NCI-H1092 (cell line): Measurements from ENCODE around the gene ZDHHC24.
"Not testable (repeated sequence)": the region's sequence is repeated elsewhere in the genome, so short reads cannot be mapped to it uniquely, and the experiment has no call there.

ENCODE experiments used
- DNase-seq: peaks from one replicate; lab custom pipeline; 2025; lab: John Stamatoyannopoulos, UW

ZDHHC24 gene, protein sequence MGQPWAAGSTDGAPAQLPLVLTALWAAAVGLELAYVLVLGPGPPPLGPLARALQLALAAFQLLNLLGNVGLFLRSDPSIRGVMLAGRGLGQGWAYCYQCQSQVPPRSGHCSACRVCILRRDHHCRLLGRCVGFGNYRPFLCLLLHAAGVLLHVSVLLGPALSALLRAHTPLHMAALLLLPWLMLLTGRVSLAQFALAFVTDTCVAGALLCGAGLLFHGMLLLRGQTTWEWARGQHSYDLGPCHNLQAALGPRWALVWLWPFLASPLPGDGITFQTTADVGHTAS

DNA sequence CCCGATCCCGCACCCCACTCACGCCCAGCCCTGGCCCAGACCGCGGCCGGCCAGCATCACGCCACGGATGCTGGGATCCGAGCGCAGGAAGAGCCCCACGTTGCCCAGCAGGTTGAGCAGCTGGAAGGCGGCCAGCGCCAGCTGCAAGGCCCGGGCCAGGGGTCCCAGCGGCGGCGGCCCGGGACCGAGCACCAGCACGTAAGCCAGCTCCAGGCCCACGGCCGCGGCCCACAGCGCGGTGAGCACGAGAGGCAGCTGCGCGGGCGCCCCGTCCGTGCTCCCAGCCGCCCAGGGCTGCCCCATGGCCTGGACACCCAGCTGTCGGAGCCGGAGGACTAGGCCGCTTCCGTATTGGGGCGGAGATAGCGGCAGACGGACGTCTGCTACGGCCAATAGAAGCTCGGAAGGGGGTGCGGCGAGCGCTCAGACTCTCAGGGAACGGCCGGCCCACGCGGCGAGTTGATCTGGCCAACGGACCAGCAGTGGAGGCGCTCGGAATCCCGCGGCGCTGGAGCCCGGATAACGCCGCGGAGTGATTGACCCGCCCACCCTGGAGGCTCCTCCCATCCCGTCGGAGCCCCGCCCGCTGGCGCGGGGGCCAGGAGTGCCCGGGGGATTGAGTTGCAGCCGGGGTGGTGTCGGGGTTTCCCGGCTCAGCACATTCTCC lies at the start of gene ZDHHC24:
Gene ZDHHC24 (minus strand): TSS at position 348 of the 667 bp plus-strand sequence. CDS start 45 bp downstream, at position 303.
- DNase-seq = peak; percentile 93

- no peak for DNase-seq
Observed at GRCh38 chr11:66595245-66595904, 49.5 kb upstream of the ZDHHC24 start.

- DNase-seq = no peak
Observed at GRCh38 chr11:66593650-66594049, 47.8 kb upstream of the ZDHHC24 start.

DNA sequence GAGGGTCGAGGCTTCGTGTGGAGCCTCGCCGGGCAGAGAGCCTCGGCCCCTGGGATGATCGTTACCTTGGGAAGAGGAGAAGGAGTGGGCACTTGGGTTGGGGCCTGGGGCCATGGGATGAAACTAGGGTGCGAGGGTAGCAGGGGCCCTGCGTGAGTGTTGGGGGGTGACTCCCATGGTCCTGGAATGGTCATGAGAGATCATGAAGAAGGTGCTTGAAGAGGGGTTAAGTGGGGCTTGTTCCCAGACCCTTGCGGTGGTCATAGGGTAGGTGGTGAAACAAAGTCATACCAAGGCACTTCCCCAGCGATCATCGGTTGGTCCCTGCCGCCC lies 47.4 kb upstream of the ZDHHC24 start:
- DNase-seq = no peak

- peak; percentile 96 for DNase-seq
Observed at GRCh38 chr11:66592457-66593302, 46.8 kb upstream of the ZDHHC24 start, which contains the start of the genes CCDC87 and CCS. TSS of gene CCDC87 (minus strand) at chr11:66593063. CDS start at chr11:66593015, 48 bp downstream. TSS of gene CCS (plus strand) at chr11:66593185. CDS start at chr11:66593262, 77 bp downstream.

GRCh38 chr11:66591175-66591574 lies 45.3 kb upstream of the ZDHHC24 start:
- DNase-seq = no peak

DNA sequence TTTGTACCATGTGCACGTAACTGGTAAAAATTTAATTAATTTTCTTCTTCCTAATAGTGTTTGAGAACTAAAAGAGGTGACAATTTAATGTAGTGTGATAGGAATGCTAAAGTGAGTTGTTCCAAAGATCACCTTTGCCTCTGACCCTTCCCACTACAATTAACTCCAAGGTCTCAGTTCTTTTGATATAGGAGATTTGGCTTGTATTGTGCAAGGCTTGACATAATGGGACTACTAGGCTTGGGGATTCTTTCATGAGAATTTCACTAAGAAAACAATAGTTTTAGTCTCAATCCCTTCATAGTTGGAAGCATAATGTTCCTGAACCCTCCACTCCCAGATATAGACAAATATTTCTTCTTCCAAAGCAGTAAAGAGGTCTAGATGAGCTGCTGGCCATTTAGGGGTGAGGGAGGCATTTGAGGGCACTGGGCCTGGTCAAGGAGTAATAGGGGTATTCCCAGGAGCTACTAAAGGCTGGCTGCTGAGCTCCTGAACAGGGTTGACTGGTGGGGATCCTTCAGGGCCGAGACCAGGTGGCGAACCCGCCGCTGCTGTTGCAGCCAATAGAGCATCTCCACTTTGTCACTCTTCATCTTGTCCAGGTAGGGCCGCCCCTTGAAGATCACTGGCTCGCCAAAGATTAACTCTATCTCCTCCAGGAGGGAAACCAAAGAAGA lies 44.3 kb upstream of the ZDHHC24 start:
- DNase-seq = no peak

DNA sequence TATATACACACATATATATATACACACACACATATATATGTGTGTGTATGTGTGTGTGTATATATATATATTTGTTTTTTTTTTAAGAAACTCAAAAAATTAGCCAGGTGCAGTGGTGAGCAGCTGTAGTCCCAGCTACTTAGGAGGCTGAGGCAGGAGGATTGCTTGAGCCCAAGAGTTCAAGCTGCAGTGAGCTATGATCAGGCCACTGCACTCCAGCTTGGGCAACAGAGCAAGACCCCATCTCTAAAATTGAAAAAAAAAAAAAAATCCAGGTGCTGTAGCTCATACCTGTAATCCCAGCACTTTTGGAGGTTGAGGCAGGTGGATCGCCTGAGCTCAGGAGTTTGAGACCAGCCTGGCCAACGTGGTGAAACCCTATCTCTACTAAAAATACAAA lies 43.5 kb upstream of the ZDHHC24 start:
- not testable (repeated sequence) for DNase-seq

DNA sequence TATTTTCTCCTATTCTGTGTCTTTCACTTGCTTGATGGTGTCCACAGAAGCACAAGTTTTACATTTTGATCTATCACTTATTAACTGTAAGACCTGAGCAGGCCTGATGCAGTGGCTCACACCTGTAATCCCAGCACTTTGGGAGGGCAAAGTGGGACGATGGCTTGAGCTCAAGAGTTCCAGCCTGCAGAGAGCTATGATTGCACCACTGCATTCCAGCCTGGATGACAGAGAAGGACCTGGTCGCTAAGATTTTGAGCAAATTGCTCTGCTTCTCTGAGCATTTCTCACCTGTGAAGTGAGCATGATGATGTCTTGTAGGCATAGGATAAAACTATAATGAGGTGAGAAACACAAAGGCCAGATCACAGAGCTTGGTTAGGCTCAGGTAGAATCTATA lies 40.3 kb upstream of the ZDHHC24 start:
- no peak for DNase-seq

DNA sequence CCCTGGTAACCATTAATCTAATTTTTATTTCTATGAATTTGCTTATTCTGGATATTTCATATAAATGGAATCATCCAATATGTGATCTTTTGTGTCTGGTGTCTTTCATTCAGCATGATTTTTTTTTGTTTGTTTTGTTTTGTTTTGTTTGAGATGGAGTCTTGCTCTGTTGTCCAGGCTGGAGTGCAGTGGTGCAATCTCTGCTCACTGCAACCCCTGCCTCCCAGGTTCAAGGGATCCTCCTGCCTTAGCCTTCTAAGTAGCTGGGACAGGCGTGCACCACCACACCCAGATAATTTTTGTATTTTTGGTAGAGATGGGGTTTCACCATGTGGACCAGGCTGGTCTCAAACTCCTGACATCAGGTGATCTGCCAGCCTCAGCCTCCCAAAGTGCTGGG lies 39.6 kb upstream of the ZDHHC24 start:
- DNase-seq = not testable (repeated sequence)

GRCh38 chr11:66582565-66583147 lies 36.8 kb upstream of the ZDHHC24 start:
- DNase-seq = not testable (repeated sequence)

- DNase-seq = no peak
Observed at GRCh38 chr11:66581261-66581660, 35.4 kb upstream of the ZDHHC24 start.

- no peak for DNase-seq
Observed at GRCh38 chr11:66580803-66581202, 35.0 kb upstream of the ZDHHC24 start.

GRCh38 chr11:66579017-66579606 lies 33.3 kb upstream of the ZDHHC24 start:
- DNase-seq = peak; percentile 67

DNA sequence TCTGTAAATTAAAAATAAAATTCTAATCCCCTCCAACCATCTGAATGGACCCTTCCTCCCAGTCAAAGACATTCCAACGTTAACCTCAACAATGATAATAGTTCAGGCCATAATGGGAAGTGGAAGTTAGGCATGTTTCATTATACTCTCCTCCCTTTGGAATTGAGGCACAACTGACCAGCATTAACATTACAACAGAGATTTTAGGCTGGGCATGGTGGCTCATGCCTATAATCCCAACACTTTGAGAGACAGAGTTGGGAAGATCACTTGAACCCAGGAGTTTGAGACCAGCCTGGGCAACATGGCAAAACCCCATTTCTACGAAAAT lies 25.0 kb upstream of the ZDHHC24 start:
- DNase-seq = no peak

GRCh38 chr11:66570079-66570849 lies 24.4 kb upstream of the ZDHHC24 start:
- no peak for DNase-seq

DNA sequence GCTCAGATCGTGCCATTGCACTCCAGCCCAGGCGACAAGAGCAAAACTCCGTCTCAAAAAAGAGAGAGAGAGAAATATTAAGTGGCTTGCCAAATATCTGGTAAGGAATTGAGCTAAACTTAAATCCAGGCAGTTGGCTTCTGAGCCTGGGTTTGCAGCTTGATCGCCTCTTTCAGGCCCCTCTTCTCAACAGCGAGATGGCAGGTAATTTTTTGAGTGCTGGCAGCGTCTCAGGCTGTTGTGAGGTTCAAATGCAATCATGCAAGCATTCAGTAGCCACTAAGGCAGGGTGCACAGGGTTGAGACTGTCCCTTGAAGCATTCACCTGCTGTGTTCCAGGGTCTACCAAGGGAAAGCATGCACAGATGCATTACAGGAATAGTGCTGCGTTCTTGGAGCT lies 23.2 kb upstream of the ZDHHC24 start:
- no peak for DNase-seq

- peak; percentile 72 for DNase-seq
Observed at GRCh38 chr11:66568124-66568916, 22.5 kb upstream of the ZDHHC24 start, which contains the start of gene CTSF. TSS of gene CTSF (minus strand) at chr11:66568606. CDS start at chr11:66568486, 120 bp downstream.

GRCh38 chr11:66567787-66568123 lies 21.9 kb upstream of the ZDHHC24 start:
- DNase-seq = no peak
